Measurements from ENCODE around the gene DNAAF3.
A peak's percentile ranks its signal among the peaks of the same experiment; 100 is the strongest.

Gene DNAAF3

GRCh38 chr19:55153652-55154264, 12.7 kb downstream of the DNAAF3 start:
- no peak for DNase-seq (ENCODE audit: low spot score)

GRCh38 chr19:55152017-55152416, 14.4 kb downstream of the DNAAF3 start:
- no peak for DNase-seq (ENCODE audit: low spot score)

GRCh38 chr19:55149078-55150003, 17.1 kb downstream of the DNAAF3 start, which contains the start of gene TNNT1:
Gene TNNT1 (minus strand): TSS chr19:55149206. CDS start chr19:55147157, 2,049 bp downstream.
- no peak for DNase-seq (ENCODE audit: low spot score)

- no peak for DNase-seq (ENCODE audit: low spot score)
Observed at GRCh38 chr19:55147545-55148251, 18.7 kb downstream of the DNAAF3 start.

- no peak for DNase-seq (ENCODE audit: low spot score)
Observed at GRCh38 chr19:55146705-55147273, 19.6 kb downstream of the DNAAF3 start.

- peak; percentile 17 for DNase-seq (ENCODE audit: low spot score)
Observed at GRCh38 chr19:55146078-55146704, 20.2 kb downstream of the DNAAF3 start.

GRCh38 chr19:55145232-55145631, 21.2 kb downstream of the DNAAF3 start:
- no peak for DNase-seq (ENCODE audit: low spot score)

- no peak for DNase-seq (ENCODE audit: low spot score)
Observed at GRCh38 chr19:55141696-55142095, 24.7 kb downstream of the DNAAF3 start.

- no peak for DNase-seq (ENCODE audit: low spot score)
Observed at GRCh38 chr19:55137915-55138314, 28.5 kb downstream of the DNAAF3 start.

GRCh38 chr19:55136399-55137102, 29.9 kb downstream of the DNAAF3 start:
- DNase-seq (ENCODE audit: low spot score), result no peak

- DNase-seq (ENCODE audit: low spot score), result no peak
Observed at GRCh38 chr19:55134736-55135135, 31.7 kb downstream of the DNAAF3 start.

GRCh38 chr19:55133639-55134444, 32.6 kb downstream of the DNAAF3 start:
- DNase-seq (ENCODE audit: low spot score), result no peak

- no peak for DNase-seq (ENCODE audit: low spot score)
Observed at GRCh38 chr19:55132453-55133129, 33.8 kb downstream of the DNAAF3 start.

- no peak for DNase-seq (ENCODE audit: low spot score)
Observed at GRCh38 chr19:55131421-55131820, 35.0 kb downstream of the DNAAF3 start.

- no peak for DNase-seq (ENCODE audit: low spot score)
Observed at GRCh38 chr19:55119053-55119452, 47.4 kb downstream of the DNAAF3 start.

- DNase-seq (ENCODE audit: low spot score), result peak; percentile 12
Observed at GRCh38 chr19:55118401-55118991, 47.9 kb downstream of the DNAAF3 start.

- peak; percentile 98 for DNase-seq (ENCODE audit: low spot score)
Observed at GRCh38 chr19:55117663-55118391, 48.6 kb downstream of the DNAAF3 start.

- no peak for DNase-seq (ENCODE audit: low spot score)
Observed at GRCh38 chr19:55116859-55117662, 49.4 kb downstream of the DNAAF3 start, which contains the start of gene PPP1R12C. Gene PPP1R12C (minus strand): TSS chr19:55117637. CDS start chr19:55117543, 94 bp downstream.
